Cerebellar nuclear complex (tissue), 1 donor: ENCODE results near the gene WSB1.

Experiments used
- DNase-seq, 2 experiments: peaks; one replicate each; lab custom pipeline; 2025; lab: John Stamatoyannopoulos, UW

WSB1 gene

DNA sequence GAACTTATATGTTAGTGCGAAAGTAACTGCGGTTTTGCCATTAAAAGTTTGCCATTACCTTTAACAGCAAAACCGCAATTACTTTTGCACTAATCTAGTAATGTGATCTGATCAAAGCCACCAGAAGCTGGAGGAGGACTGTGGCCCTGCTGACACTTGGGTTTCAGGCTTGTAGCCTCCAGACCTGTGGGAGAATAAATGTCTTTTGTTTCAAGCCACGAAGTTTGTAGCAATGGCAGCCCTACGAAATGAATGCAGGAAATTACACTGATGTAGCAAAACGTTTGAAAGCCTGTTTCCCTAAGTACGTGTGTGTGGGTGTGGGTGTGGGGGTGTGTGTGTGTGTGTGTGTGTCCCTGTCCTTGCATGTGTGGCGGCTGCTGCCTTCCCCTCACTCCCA is 66.6 kb downstream of the WSB1 start:
- no peak for DNase-seq

DNA sequence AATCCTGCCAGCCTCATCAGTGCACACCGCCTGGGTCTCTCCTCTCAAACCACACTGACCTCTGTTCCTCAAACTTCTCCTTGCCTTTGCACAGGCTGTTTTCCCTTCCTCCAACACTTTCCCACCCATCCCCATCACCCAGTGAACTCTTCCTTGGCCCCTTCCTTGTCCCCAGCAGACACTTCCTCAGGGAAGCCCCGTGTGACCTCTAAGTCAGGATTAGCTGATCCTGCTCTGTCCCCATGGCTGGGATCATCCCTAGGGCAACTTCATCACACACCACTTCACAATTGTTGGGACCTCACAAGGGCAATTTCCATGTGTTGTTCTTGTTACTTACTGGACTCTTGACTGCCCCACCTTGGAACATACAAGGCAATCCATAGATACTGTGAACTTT is 67.8 kb downstream of the WSB1 start:
- no peak for DNase-seq

DNA sequence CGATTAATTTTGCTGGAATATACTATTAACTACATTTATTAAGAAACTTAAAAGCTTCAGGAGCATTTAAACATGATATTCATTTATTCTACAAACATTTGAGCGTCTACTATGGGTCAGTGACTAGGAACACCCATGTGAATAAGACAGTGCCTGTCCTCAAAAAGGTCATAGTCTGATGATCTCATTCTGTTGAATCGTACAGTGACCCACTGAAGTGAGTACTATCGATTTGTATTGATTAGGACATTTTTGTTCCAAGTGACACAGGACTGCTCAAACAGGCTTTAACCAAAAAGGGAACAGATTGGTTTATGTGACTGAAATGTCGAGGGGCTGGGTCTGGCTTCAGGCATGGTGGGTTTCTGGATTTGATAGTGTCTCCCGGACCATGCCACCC is 68.6 kb downstream of the WSB1 start:
- DNase-seq: no peak

DNA sequence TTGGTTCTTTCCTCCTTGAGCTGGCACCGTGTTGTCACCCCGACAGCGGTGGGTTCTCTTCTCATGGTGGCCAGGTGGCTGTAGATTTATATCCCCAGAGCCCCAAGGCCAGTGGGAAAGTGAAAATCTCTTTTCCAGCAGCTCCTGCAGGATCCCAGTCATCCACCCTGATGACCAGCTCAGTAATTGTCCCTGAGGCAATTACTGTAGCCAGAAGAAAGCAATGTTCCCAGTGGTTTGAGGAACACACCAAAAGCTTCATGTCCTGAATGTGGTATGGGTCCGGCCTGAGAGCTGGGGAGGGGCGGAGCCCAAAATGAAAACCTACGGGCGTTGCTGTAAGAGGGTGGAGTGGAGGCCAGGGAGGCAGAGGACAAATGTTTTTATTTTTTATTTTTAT is 69.0 kb downstream of the WSB1 start:
- no peak for DNase-seq

DNA sequence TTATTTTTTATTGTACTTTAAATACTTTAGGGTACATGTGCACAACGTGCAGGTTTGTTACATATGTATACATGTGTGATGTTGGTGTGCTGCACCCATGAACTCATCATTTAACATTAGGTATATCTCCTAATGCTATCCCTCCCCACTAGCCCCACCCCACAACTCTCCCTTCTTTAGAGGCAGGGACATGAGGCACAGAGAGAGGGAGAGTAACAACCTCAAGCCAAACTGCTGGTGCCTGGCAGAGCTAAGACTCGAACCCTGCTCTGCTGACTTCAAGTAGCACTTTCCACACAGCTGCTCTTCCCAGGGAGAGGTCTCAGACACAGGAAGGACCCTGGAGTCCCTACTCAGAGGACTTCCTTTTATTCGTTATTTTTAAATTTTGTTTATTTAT is 69.4 kb downstream of the WSB1 start:
- DNase-seq: no peak
